ENCODE results near the gene STK10. TPM values are rescaled to one million over a fixed set of nuclear protein-coding genes. Genes with fewer than 3 reads are reported as not detected.

The STK10 gene
- polyA plus RNA-seq, 3 donors = 21.5 to 180 (median 47.4) TPM

- Histone ChIP-seq H3K36me3 (replicated peaks in 1 of 2; ENCODE audit: control insufficient read depth in 1 of 2, insufficient read depth in 2 of 2, low read length in 2 of 2) (peaks cover 41 to 50% of the 10 kb centered on the region in 2 donors), H3K9me3 (replicated peaks in 1 of 2; ENCODE audit: control insufficient read depth in 1 of 2, insufficient read depth in 1 of 2, low read length in 2 of 2) (no peaks in the 10 kb centered on the region), H2AFZ (ENCODE audit: insufficient read depth, low read depth, low read length, poor library complexity, severe bottlenecking) (no peak overlapping the region), H3K9ac (ENCODE audit: insufficient read depth, low read length, poor library complexity, severe bottlenecking) (peak overlapping the region; percentile 58), H3K27me3 (ENCODE audit: control insufficient read depth in 2 of 2, insufficient read depth in 2 of 2, low read length in 2 of 2) (no peaks in the 10 kb centered on the region), H3K4me2 (replicated peaks; ENCODE audit: extremely low read depth, low read length, poor library complexity, severe bottlenecking) (peak overlapping the region; percentile 21), H3K79me2 (ENCODE audit: insufficient read depth, low read length) (peaks cover 69% of the 10 kb centered on the region), H3K4me1 (ENCODE audit: control insufficient read depth in 1 of 2, insufficient read depth in 2 of 2, low read length in 2 of 2) (peaks cover 86 to 87% of the 10 kb centered on the region in 2 donors), H4K20me1 (ENCODE audit: insufficient read depth, low read length) (peaks cover 34% of the 10 kb centered on the region), H3K4me3 (replicated peaks in 1 of 3; ENCODE audit: low read depth in 2 of 3, low read length in 3 of 3) (peak overlapping the region in 1 of 3 experiments; percentile 41), H3K27ac (ENCODE audit: low read depth in 1 of 2, low read length in 2 of 2) (peak overlapping the region; percentile 88 to 89)
- peak overlapping the region; percentile 93 to 99 (median 97) for H3K27ac Mint-ChIP-seq
- H3K4me1 Mint-ChIP-seq = peaks cover 82% of the 10 kb centered on the region
- TF ChIP-seq CTCF (IDR thresholded peaks at IDR 0.05) = no peak
- peaks cover 0 to 5% (median 2%) of the 10 kb centered on the region in 7 donors for H3K9me3 Mint-ChIP-seq
- H3K27me3 Mint-ChIP-seq (ENCODE audit: low read depth in 3 of 3) = no peaks in the 10 kb centered on the region
- intact Hi-C loops (cut with micrococcal nuclease) = loop anchor here in 1 of 2 donors (2.0 kb wide), 3 partner anchors 14 to 64 kb away; no protein-coding TSS in a partner anchor
- peak overlapping the region; percentile 50 to 87 for H3K4me3 Mint-ChIP-seq
- WGBS (ENCODE audit: insufficient coverage) = 3% methylated on average over 16 of the region's 16 CpGs
- peaks cover 60 to 66% of the 10 kb centered on the region in 2 donors for H3K36me3 Mint-ChIP-seq
- peak; percentile 85 to 97 (median 92) for DNase-seq
These were observed 73.1 kb downstream of the STK10 start for GRCh38 chr5:172114875-172115422.

- peaks cover 37 to 50% of the 10 kb centered on the region in 2 donors for H3K36me3 ChIP-seq (replicated peaks in 1 of 2; ENCODE audit: control insufficient read depth in 1 of 2, insufficient read depth in 2 of 2, low read length in 2 of 2)
- H3K27ac ChIP-seq (ENCODE audit: low read depth in 1 of 2, low read length in 2 of 2) = peak overlapping the region in 1 of 2 donors; percentile 11
- no peak overlapping the region for H2AFZ ChIP-seq (ENCODE audit: insufficient read depth, low read depth, low read length, poor library complexity, severe bottlenecking)
- Mint-ChIP-seq H3K27me3 (ENCODE audit: low read depth in 3 of 3) (no peaks in the 10 kb centered on the region), H3K9me3 (peaks cover 0 to 5% (median 0%) of the 10 kb centered on the region in 7 donors), H3K27ac (peak overlapping the region; percentile 41 to 97 (median 95)), H3K4me1 (peaks cover 77% of the 10 kb centered on the region), H3K4me3 (no peak overlapping the region), H3K36me3 (peaks cover 59 to 70% of the 10 kb centered on the region in 2 donors)
- DNase-seq = no peak
- no peak overlapping the region for H3K4me2 ChIP-seq (replicated peaks; ENCODE audit: extremely low read depth, low read length, poor library complexity, severe bottlenecking)
- no peaks in the 10 kb centered on the region for H3K9me3 ChIP-seq (replicated peaks in 1 of 2; ENCODE audit: control insufficient read depth in 1 of 2, insufficient read depth in 1 of 2, low read length in 2 of 2)
- H4K20me1 ChIP-seq (ENCODE audit: insufficient read depth, low read length) = peaks cover 19% of the 10 kb centered on the region
- H3K79me2 ChIP-seq (ENCODE audit: insufficient read depth, low read length) = peaks cover 67% of the 10 kb centered on the region
- intact Hi-C loops (cut with micrococcal nuclease) = no loop called here
- no peaks in the 10 kb centered on the region for H3K27me3 ChIP-seq (ENCODE audit: control insufficient read depth in 2 of 2, insufficient read depth in 2 of 2, low read length in 2 of 2)
- no peak overlapping the region for H3K4me3 ChIP-seq (replicated peaks in 1 of 3; ENCODE audit: low read depth in 2 of 3, low read length in 3 of 3)
- 0% methylated on average over 1 of the region's 7 CpGs for WGBS (ENCODE audit: insufficient coverage)
- H3K9ac ChIP-seq (ENCODE audit: insufficient read depth, low read length, poor library complexity, severe bottlenecking) = no peak overlapping the region
- no peak for TF ChIP-seq CTCF (IDR thresholded peaks at IDR 0.05)
- H3K4me1 ChIP-seq (ENCODE audit: control insufficient read depth in 1 of 2, insufficient read depth in 2 of 2, low read length in 2 of 2) = peaks cover 74 to 86% of the 10 kb centered on the region in 2 donors
These were observed 75.0 kb downstream of the STK10 start for GRCh38 chr5:172113036-172113435.
